Measurements from ENCODE around the gene CBX8. TPM values are rescaled to one million over a fixed set of nuclear protein-coding genes. Genes with fewer than 3 reads are reported as not detected.

CBX8 gene
- total and polyA plus RNA-seq, 2 donors (not counting 3 experiments of a cell fraction or from before 2014, with no cell fraction given): 0.69 to 3.1 TPM

DNA sequence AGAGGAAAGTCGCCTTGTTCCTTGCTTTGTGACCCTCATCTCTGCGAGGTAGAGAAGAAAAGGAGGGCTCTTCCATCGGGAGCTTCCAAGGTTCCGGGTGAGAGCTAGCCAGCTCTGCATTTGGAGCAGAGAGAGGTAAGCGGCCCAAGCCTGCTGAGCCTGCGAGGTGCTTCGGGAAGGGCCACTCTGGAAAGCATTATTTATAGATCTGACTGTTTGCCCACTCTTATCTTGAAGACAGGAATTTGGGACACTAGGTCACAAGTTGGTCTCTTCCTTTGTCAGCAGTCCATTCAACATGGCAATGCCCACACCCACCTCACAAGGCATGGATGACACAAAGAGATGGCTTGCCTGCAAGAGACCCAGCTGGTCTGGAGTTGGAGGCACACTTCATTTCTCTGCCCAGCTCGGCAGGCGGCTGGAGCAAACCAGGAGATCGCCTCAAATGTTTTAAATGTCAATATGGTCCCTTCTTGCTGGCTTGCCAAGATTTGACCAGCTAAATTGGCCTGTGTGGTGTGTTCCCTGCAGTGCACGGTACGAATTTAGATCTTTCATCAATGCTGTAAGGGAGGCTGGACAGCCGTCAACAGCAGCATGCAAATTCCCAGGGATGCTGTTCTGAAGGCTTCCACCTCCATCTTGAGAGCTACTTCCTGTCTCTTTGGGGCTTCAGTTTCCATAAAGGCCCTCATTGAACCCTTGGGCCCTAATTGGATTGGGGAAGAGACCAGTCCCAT lies 22.8 kb upstream of the CBX8 start:
- Histone ChIP-seq H4K20me1 (replicated peaks; ENCODE audit: control insufficient read depth, extremely low read depth, insufficient read depth, low read length) (no peaks in the 10 kb centered on the region), H3K4me2 (ENCODE audit: insufficient read depth, low read length) (no peak overlapping the region), H3K9me1 (replicated peaks; ENCODE audit: control insufficient read depth, extremely low read depth, insufficient read depth, low read length) (no peaks in the 10 kb centered on the region), H3K9ac (replicated peaks; ENCODE audit: extremely low read depth, insufficient read depth, low read length) (no peak overlapping the region), H3K9me3 (replicated peaks; ENCODE audit: control insufficient read depth, insufficient read depth, low read length) (no peaks in the 10 kb centered on the region), H3K4me3 (replicated peaks in 1 of 3; ENCODE audit: insufficient read depth in 1 of 3, low read depth in 1 of 3, low read length in 3 of 3) (no peak overlapping the region), H3K36me3 (ENCODE audit: control insufficient read depth in 2 of 2, extremely low read depth in 1 of 2, insufficient read depth in 2 of 2, low read length in 2 of 2) (no peaks in the 10 kb centered on the region), H3K4me1 (ENCODE audit: control insufficient read depth, extremely low read depth, insufficient read depth, low read length) (peaks cover 3% of the 10 kb centered on the region), H2AFZ (ENCODE audit: low read depth, low read length) (no peak overlapping the region), H3K79me2 (ENCODE audit: control insufficient read depth, insufficient read depth, low read length) (no peaks in the 10 kb centered on the region), H3K27me3 (ENCODE audit: control insufficient read depth in 2 of 2, insufficient read depth in 2 of 2, low read length in 2 of 2) (peaks cover 35 to 50% of the 10 kb centered on the region in 2 experiments), H3K27ac (ENCODE audit: insufficient read depth, low read depth, low read length) (no peak overlapping the region)
- CTCF ChIA-PET: interaction anchor here (2.8 kb wide), 1 partner anchor 16 kb away, joined by 12 read pairs; no protein-coding TSS in a partner anchor
- BruUV-seq (replicated peaks): no TSS peak
- DNase-seq (ENCODE audit: low read depth, low spot score) (no peak), FAIRE-seq (no peak)
- intact Hi-C loops (cut with micrococcal nuclease) (no loop called here), dilution Hi-C loops (cut with MboI; ENCODE audit: extremely low pct_ligation_motif_present, low sequenced_read_pairs) (no loop called here)
- no peak for TF ChIP-seq GATA2 (IDR thresholded peaks at IDR 0.05; ENCODE audit: insufficient read depth, insufficient read length, low read depth, low read length)
- TF ChIP-seq POLR2AphosphoS5 (IDR thresholded peaks at IDR 0.05; ENCODE audit: insufficient read depth, low read depth, low read length): no peak
- TF ChIP-seq CTCF (IDR thresholded peaks at IDR 0.05; ENCODE audit: extremely low read depth in 1 of 2, insufficient read depth in 1 of 2, low read depth in 1 of 2, low read length in 2 of 2): no peak
- no peak for TF ChIP-seq EZH2 (IDR thresholded peaks at IDR 0.05; ENCODE audit: borderline replicate concordance, low read depth, low read length, severe bottlenecking)
- no peak for TF ChIP-seq FOS (IDR thresholded peaks at IDR 0.05; ENCODE audit: borderline replicate concordance, insufficient read depth, low read length)
- no peak for TF ChIP-seq POLR2A (IDR thresholded peaks at IDR 0.05; ENCODE audit: low read depth, low read length)
- no peak for TF ChIP-seq MYC (IDR thresholded peaks at IDR 0.05; ENCODE audit: low read depth, low read length)
- TF ChIP-seq, protein P1, sequence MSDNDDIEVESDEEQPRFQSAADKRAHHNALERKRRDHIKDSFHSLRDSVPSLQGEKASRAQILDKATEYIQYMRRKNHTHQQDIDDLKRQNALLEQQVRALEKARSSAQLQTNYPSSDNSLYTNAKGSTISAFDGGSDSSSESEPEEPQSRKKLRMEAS (IDR thresholded peaks at IDR 0.05; ENCODE audit: insufficient read depth, insufficient read length): no peak
- no peak for TF ChIP-seq JUN (IDR thresholded peaks at IDR 0.05; ENCODE audit: borderline replicate concordance, insufficient read depth, insufficient read length, low read depth)
- POLR2A ChIA-PET: no interaction called here
